HCT116 (cell line): ENCODE data around the gene SFXN5. TPM values are rescaled to one million over a fixed set of nuclear protein-coding genes. Genes with fewer than 3 reads are reported as not detected.
A peak's percentile ranks its signal among the peaks of the same experiment; 100 is the strongest.

ENCODE experiments used
- ATAC-seq: fragments of 200-7000 bp; cut with Tn5 transposase; 2 replicates; pipeline ENCODE4 v1.9.1; 2020; ENCODE audit warnings: mild to moderate bottlenecking, moderate library complexity
- BruUV-seq: library from RNA; stranded (reverse); fragments of 400-500 nt; replicated peaks from 2 replicates; lab custom pipeline; 2021; lab: Mats Ljungman, UMichigan
- CTCF ChIA-PET: fragments of 300-600 bp; sonication (Branson Sonifier 250); formaldehyde crosslinking; loops from one replicate; lab custom pipeline; 2021; ENCODE audit warnings: antibody characterized with exemption; lab: Charles Lee
- POLR2A ChIA-PET: fragments of 300-600, 350-600 bp; sonication (Branson Sonifier 250); formaldehyde crosslinking; loops from one replicate; lab custom pipeline; 2021; ENCODE audit warnings: antibody characterized with exemption; lab: Charles Lee
- RAD21 ChIA-PET, 2 experiments: fragments of 300-600 bp; sonication (Branson Sonifier 250); formaldehyde crosslinking; loops; one replicate each; lab custom pipeline; 2023; ENCODE audit warnings: low total read pairs in 2 of 2; ENCODE audit not compliant: uncharacterized antibody in 2 of 2, unreplicated experiment in 2 of 2, low non-redundant PET in 1 of 2; lab: Charles Lee
- DNase-seq: peaks from one replicate; pipeline ENCODE4 v3.0.0-alpha.2; 2010; ENCODE audit warnings: low read depth, low spot score
- H2AFZ ChIP-seq: fragments of 200-600 bp; shearing (Covaris generic), sonication (generic); 2 replicates; pipeline ENCODE4 v1.6.1; 2017; ENCODE audit warnings: low read depth, mixed run types, mixed read lengths, antibody characterized with exemption, low read length; ENCODE audit not compliant: poor library complexity, severe bottlenecking
- H3K27ac ChIP-seq: 2 replicates; pipeline ENCODE4 v1.5.1; 2012; ENCODE audit warnings: low read depth, low read length
- H3K27me3 ChIP-seq: fragments of 200-600 bp; sonication (generic); 2 replicates; pipeline ENCODE4 v1.6.1; 2016; ENCODE audit warnings: mixed run types, low read length, mixed read lengths; ENCODE audit not compliant: insufficient read depth
- H3K36me3 ChIP-seq, 2 experiments: fragments of 200-500 bp in 1 of 2; fragments of 200-600 bp in 1 of 2; sonication (Bioruptor generic) in 1 of 2; sonication (generic) in 1 of 2; 2 replicates each; pipeline versions ENCODE4 v1.5.1 to v1.6.1; 2014 to 2016; ENCODE audit warnings: low read length in 2 of 2, inconsistent platforms in 1 of 2, mixed read lengths in 1 of 2, mixed run types in 1 of 2; ENCODE audit not compliant: insufficient read depth in 2 of 2, control insufficient read depth in 1 of 2
- H3K4me1 ChIP-seq, 2 experiments: fragments of 200-600 bp in 1 of 2; sonication (generic) in 1 of 2; 2 replicates each; pipeline versions ENCODE4 v1.5.1 to v1.6.1; 2012 to 2017; ENCODE audit warnings: low read length in 2 of 2, inconsistent platforms in 1 of 2, mild to moderate bottlenecking in 1 of 2, mixed read lengths in 1 of 2, mixed run types in 1 of 2, moderate library complexity in 1 of 2; ENCODE audit not compliant: insufficient read depth in 2 of 2, control insufficient read depth in 1 of 2
- H3K4me2 ChIP-seq: fragments of 200-600 bp; sonication (generic); 2 replicates; pipeline ENCODE4 v1.6.1; 2017; ENCODE audit warnings: mixed run types, low read length, mixed read lengths
- H3K4me3 ChIP-seq, 2 experiments: fragments of 200-600 bp in 1 of 2; sonication (generic) in 1 of 2; replicated peaks in 1 of 2; 2 replicates each; pipeline ENCODE4 v1.5.1; 2011 to 2016; ENCODE audit warnings: low read length in 2 of 2, control low read depth in 1 of 2, low read depth in 1 of 2, mild to moderate bottlenecking in 1 of 2, mixed read lengths in 1 of 2, mixed run types in 1 of 2
- H3K79me2 ChIP-seq: fragments of 200-600 bp; sonication (generic); 2 replicates; pipeline ENCODE4 v1.6.1; 2017; ENCODE audit warnings: mild to moderate bottlenecking, mixed run types, low read length, moderate library complexity, mixed read lengths; ENCODE audit not compliant: insufficient read depth
- H3K9ac ChIP-seq: fragments of 200-600 bp; sonication (generic); 2 replicates; pipeline ENCODE4 v1.6.1; 2016; ENCODE audit warnings: low read length, mixed read lengths
- H3K9me2 ChIP-seq: fragments of 200-600 bp; sonication (generic), shearing (Covaris generic); 2 replicates; pipeline ENCODE4 v1.6.1; 2017; ENCODE audit warnings: mixed run types, mild to moderate bottlenecking, moderate library complexity; ENCODE audit not compliant: insufficient read depth
- H3K9me3 ChIP-seq, 2 experiments: fragments of 200-500 bp in 1 of 2; fragments of 200-600 bp in 1 of 2; sonication (Bioruptor generic) in 1 of 2; sonication (generic) in 1 of 2; 2 replicates each; pipeline ENCODE4 v1.6.1; 2014 to 2017; ENCODE audit warnings: low read length in 2 of 2, mixed read lengths in 2 of 2, inconsistent platforms in 1 of 2, low read depth in 1 of 2, mild to moderate bottlenecking in 1 of 2, mixed run types in 1 of 2, moderate library complexity in 1 of 2; ENCODE audit not compliant: control insufficient read depth in 1 of 2, insufficient read depth in 1 of 2
- H4K20me1 ChIP-seq: fragments of 200-600 bp; sonication (generic), shearing (Covaris generic); 2 replicates; pipeline ENCODE4 v1.6.1; 2017; ENCODE audit warnings: mixed run types, mild to moderate bottlenecking, moderate library complexity; ENCODE audit not compliant: insufficient read depth
- CBX3 ChIP-seq: IDR thresholded peaks from 2 replicates; pipeline ENCODE4 v1.6.1; 2012; ENCODE audit warnings: low read depth
- CEBPB ChIP-seq: IDR thresholded peaks from 2 replicates; pipeline ENCODE4 v1.6.1; 2012; ENCODE audit warnings: low read depth
- CTCF ChIP-seq, 3 experiments: fragments of 200-600 bp in 1 of 3; sonication (generic) in 1 of 3; IDR thresholded peaks in 2 of 3; conservative IDR thresholded peaks in 1 of 3; 2 replicates each; pipeline ENCODE4 v1.5.1; 2012 to 2017; ENCODE audit warnings: low read depth in 2 of 3, low read length in 2 of 3, antibody characterized with exemption in 1 of 3, borderline replicate concordance in 1 of 3, control low read depth in 1 of 3, mild to moderate bottlenecking in 1 of 3, mixed read lengths in 1 of 3, mixed run types in 1 of 3, moderate library complexity in 1 of 3; ENCODE audit not compliant: insufficient read depth in 1 of 3
- EGR1 ChIP-seq: IDR thresholded peaks from 2 replicates; pipeline ENCODE4 v1.6.1; 2012; ENCODE audit warnings: low read depth
- EZH2phosphoT487 ChIP-seq: fragments of 200-600 bp; IDR thresholded peaks from 2 replicates; pipeline ENCODE4 v1.6.1; 2018; ENCODE audit warnings: antibody characterized with exemption, borderline replicate concordance
- JUND ChIP-seq: IDR thresholded peaks from 2 replicates; pipeline ENCODE4 v1.6.1; 2012
- MAX ChIP-seq: IDR thresholded peaks from 2 replicates; pipeline ENCODE4 v1.6.1; 2012
- SP1 ChIP-seq: IDR thresholded peaks from 2 replicates; pipeline ENCODE4 v1.6.1; 2012; ENCODE audit warnings: low read depth
- TCF7L2 ChIP-seq: IDR thresholded peaks from 2 replicates; pipeline ENCODE4 v1.7.0; 2011; ENCODE audit warnings: borderline replicate concordance, inconsistent platforms; ENCODE audit not compliant: insufficient read depth, insufficient read length; ENCODE audit errors: extremely low read depth
- ZBTB33 ChIP-seq: IDR thresholded peaks from 2 replicates; pipeline ENCODE4 v1.6.1; 2011; ENCODE audit warnings: mild to moderate bottlenecking, low read length, moderate library complexity; ENCODE audit not compliant: insufficient replicate concordance; ENCODE audit errors: extremely low read depth
- intact Hi-C: fragments of 100-400 bp; cut with micrococcal nuclease; formaldehyde crosslinking; loops from 2 replicates; pipeline ENCODE4 v1.10.0; 2022
- total RNA-seq: library from RNA; stranded (reverse); gene quantifications from one replicate; pipeline ENCODE4 v1.2.1, GENCODE V29; 2021; ENCODE audit not compliant: unreplicated experiment

SFXN5 gene
- total RNA-seq, 1 experiment from 2014 or later: 10.0 TPM

- Histone ChIP-seq H3K36me3 (no peaks in the 10 kb centered on the region), H3K4me1 (peaks cover 12 to 28% of the 10 kb centered on the region in 2 experiments), H3K79me2 (no peaks in the 10 kb centered on the region), H3K9me3 (no peaks in the 10 kb centered on the region), H3K9ac (peak within 1 kb of the TSS; percentile 45), H3K27ac (peak within 1 kb of the TSS; percentile 45; the same call in 1 of the 2 replicates), H3K4me2 (peak within 1 kb of the TSS; percentile 77), H3K9me2 (no peaks in the 10 kb centered on the region), H3K4me3 (peak within 1 kb of the TSS; percentile 53 to 55), H2AFZ (peak within 1 kb of the TSS; percentile 65), H4K20me1 (no peaks in the 10 kb centered on the region), H3K27me3 (peaks cover 4% of the 10 kb centered on the region; the same call in 1 of the 2 replicates)
- ChIA-PET RAD21 (no interaction called here), CTCF (interaction anchor here (1.0 to 1.3 kb wide), 2 partner anchors 25 to 30 kb away, joined by 4 to 6 read pairs; partner anchors contain the start of gene SPR), POLR2A (no interaction called here)
- TF ChIP-seq JUND (no peak), CEBPB (no peak), TCF7L2 (no peak), EZH2phosphoT487 (no peak), CBX3 (0 out of 2 replicates have a peak, but pooled peaks have one; percentile 51), MAX (peak; percentile 92), SP1 (peak; percentile 69)
- DNase-seq: peak; percentile 60
- intact Hi-C loops: loop anchor here (2.0 kb wide), 1 partner anchor 31 kb away; the partner anchor contains the start of gene SPR
- peak; percentile 75 for ATAC-seq
- BruUV-seq: no TSS peak
Observed at GRCh38 chr2:72917138-72917876, 154.2 kb downstream of the SFXN5 start, which contains the start of gene EMX1. EMX1 (plus strand) TSS chr2:72917519; CDS start chr2:72917853, 334 bp downstream.

GRCh38 chr2:72916743-72917137, 154.8 kb downstream of the SFXN5 start:
- Histone ChIP-seq H3K9ac (peak overlapping the region; percentile 45), H3K36me3 (no peaks in the 10 kb centered on the region), H3K27me3 (peaks cover 6% of the 10 kb centered on the region; the same call in 1 of the 2 replicates), H4K20me1 (no peaks in the 10 kb centered on the region), H2AFZ (peak overlapping the region; percentile 65), H3K4me3 (peak overlapping the region; percentile 53 to 55), H3K9me3 (no peaks in the 10 kb centered on the region), H3K79me2 (no peaks in the 10 kb centered on the region), H3K4me2 (peak overlapping the region; percentile 77), H3K4me1 (peaks cover 12 to 28% of the 10 kb centered on the region in 2 experiments), H3K27ac (peak overlapping the region; percentile 45; the same call in 1 of the 2 replicates), H3K9me2 (no peaks in the 10 kb centered on the region)
- RAD21 ChIA-PET: no interaction called here
- CTCF ChIA-PET: interaction anchor here (1.0 to 1.3 kb wide), 2 partner anchors 24 to 29 kb away, joined by 4 to 6 read pairs; partner anchors contain the start of gene SPR
- BruUV-seq: no TSS peak
- ATAC-seq: peak; percentile 20
- POLR2A ChIA-PET: no interaction called here
- DNase-seq: no peak
- intact Hi-C loops: loop anchor here (2.0 kb wide), 1 partner anchor 30 kb away; the partner anchor contains the start of gene SPR
- TF ChIP-seq CTCF (IDR thresholded peaks at IDR 0.05 in 2 of 3, conservative IDR thresholded peaks at IDR 0.05 in 1 of 3; ENCODE audit: borderline replicate concordance in 1 of 3, insufficient read depth in 1 of 3, low read depth in 2 of 3, low read length in 2 of 3): no peak
- no peak for TF ChIP-seq EGR1
- no peak for TF ChIP-seq ZBTB33
